CD14-positive monocyte (primary cell): ENCODE measurements around the gene GYPE. TPM values are rescaled to one million over a fixed set of nuclear protein-coding genes. Genes with fewer than 3 reads are reported as not detected.
"Not testable (repeated sequence)": the region's sequence is repeated elsewhere in the genome, so short reads cannot be mapped to it uniquely, and the experiment has no call there.

Source experiments
- DNase-seq, 3 donors: peaks; one replicate each; pipeline ENCODE4 v3.0.0-alpha.2; 2011 to 2022
- H2AFZ ChIP-seq: 2 replicates; pipeline ENCODE4 v1.6.0; 2012; ENCODE audit warnings: mild to moderate bottlenecking, low read depth, low read length, inconsistent platforms; ENCODE audit not compliant: insufficient read depth, poor library complexity, severe bottlenecking
- H3K27ac ChIP-seq, 2 donors: 1 replicate in 1 of 2; 2 replicates in 1 of 2; pipeline ENCODE4 v1.5.1; 2012 to 2013; ENCODE audit warnings: low read length in 2 of 2, control low read depth in 1 of 2, inconsistent platforms in 1 of 2, low read depth in 1 of 2, mild to moderate bottlenecking in 1 of 2
- H3K27me3 ChIP-seq, 2 donors: one replicate each; pipeline versions ENCODE4 v1.6.0 to v1.6.1; 2011 to 2013; ENCODE audit warnings: low read length in 2 of 2; ENCODE audit not compliant: control insufficient read depth in 2 of 2, insufficient read depth in 2 of 2
- H3K36me3 ChIP-seq, 2 donors: replicated peaks in 1 of 2; 1 replicate in 1 of 2; 2 replicates in 1 of 2; pipeline versions ENCODE4 v1.5.1 to v1.6.1; 2012 to 2013; ENCODE audit warnings: low read length in 2 of 2, control low read depth in 1 of 2, inconsistent platforms in 1 of 2, mild to moderate bottlenecking in 1 of 2; ENCODE audit not compliant: insufficient read depth in 2 of 2, control insufficient read depth in 1 of 2
- H3K4me1 ChIP-seq, 2 donors: 1 replicate in 1 of 2; 2 replicates in 1 of 2; pipeline versions ENCODE4 v1.5.1 to v1.6.1; 2012 to 2013; ENCODE audit warnings: low read length in 2 of 2, control low read depth in 1 of 2, inconsistent platforms in 1 of 2, mild to moderate bottlenecking in 1 of 2, moderate library complexity in 1 of 2; ENCODE audit not compliant: insufficient read depth in 2 of 2, control insufficient read depth in 1 of 2
- H3K4me2 ChIP-seq: replicated peaks from 2 replicates; pipeline ENCODE3; 2012; ENCODE audit warnings: low read length, moderate library complexity, mild to moderate bottlenecking; ENCODE audit not compliant: poor library complexity, severe bottlenecking; ENCODE audit errors: extremely low read depth
- H3K4me3 ChIP-seq, 3 experiments: fragments of 200-600 bp in 1 of 3; sonication (generic) in 1 of 3; replicated peaks in 1 of 3; 1 replicate in 2 of 3; 2 replicates in 1 of 3; pipeline ENCODE4 v1.5.1; 2011 to 2013; ENCODE audit warnings: low read length in 3 of 3, mild to moderate bottlenecking in 3 of 3, control low read depth in 2 of 3, low read depth in 2 of 3, inconsistent platforms in 1 of 3, moderate library complexity in 1 of 3
- H3K79me2 ChIP-seq: 2 replicates; pipeline ENCODE4 v1.6.0; 2012; ENCODE audit warnings: mild to moderate bottlenecking, control low read depth, inconsistent platforms, low read length, moderate library complexity; ENCODE audit not compliant: insufficient read depth
- H3K9ac ChIP-seq: 2 replicates; pipeline ENCODE4 v1.6.0; 2017; ENCODE audit warnings: low read length, mild to moderate bottlenecking; ENCODE audit not compliant: insufficient read depth, poor library complexity, severe bottlenecking
- H3K9me3 ChIP-seq, 2 donors: replicated peaks in 1 of 2; 1 replicate in 1 of 2; 2 replicates in 1 of 2; pipeline versions ENCODE4 v1.5.1 to v1.6.1; 2012 to 2013; ENCODE audit warnings: low read length in 2 of 2, control low read depth in 1 of 2; ENCODE audit not compliant: control insufficient read depth in 1 of 2, insufficient read depth in 1 of 2
- H4K20me1 ChIP-seq: 2 replicates; pipeline ENCODE4 v1.6.0; 2012; ENCODE audit warnings: mild to moderate bottlenecking, low read length, control low read depth, moderate library complexity; ENCODE audit not compliant: insufficient read depth
- H3K27ac Mint-ChIP-seq, 7 donors: one replicate each; pipeline ENCODE4 v1.8.0; 2020; ENCODE audit warnings: mild to moderate bottlenecking in 7 of 7, mixed read lengths in 7 of 7, moderate library complexity in 6 of 7, inconsistent platforms in 2 of 7
- H3K27me3 Mint-ChIP-seq, 3 donors: one replicate each; pipeline ENCODE4 v1.8.0; 2021 to 2022; ENCODE audit warnings: low read depth in 3 of 3, mild to moderate bottlenecking in 3 of 3, mixed read lengths in 3 of 3, moderate library complexity in 3 of 3, inconsistent platforms in 1 of 3
- H3K36me3 Mint-ChIP-seq, 2 donors: one replicate each; pipeline ENCODE4 v1.8.0; 2020; ENCODE audit warnings: mixed read lengths in 2 of 2, inconsistent platforms in 1 of 2, mild to moderate bottlenecking in 1 of 2
- H3K4me1 Mint-ChIP-seq: one replicate; pipeline ENCODE4 v1.8.0; 2020; ENCODE audit warnings: mild to moderate bottlenecking, mixed read lengths
- H3K4me3 Mint-ChIP-seq, 2 donors: one replicate each; pipeline ENCODE4 v1.8.0; 2020; ENCODE audit warnings: mild to moderate bottlenecking in 2 of 2, mixed read lengths in 2 of 2, moderate library complexity in 1 of 2
- H3K9me3 Mint-ChIP-seq, 7 donors: one replicate each; pipeline ENCODE4 v1.8.0; 2020 to 2022; ENCODE audit warnings: mixed read lengths in 7 of 7, mild to moderate bottlenecking in 6 of 7, moderate library complexity in 6 of 7, inconsistent platforms in 2 of 7
- CTCF ChIP-seq: fragments of 200-600 bp; IDR thresholded peaks from one replicate; pipeline ENCODE4 v1.8.0; 2022; ENCODE audit warnings: antibody characterized with exemption, mild to moderate bottlenecking
- WGBS: methylation state at CpG from one replicate; pipeline ENCODE4 v1.1.5; 2013; ENCODE audit warnings: missing lambda C conversion rate; ENCODE audit not compliant: insufficient coverage; 5-methylcytosine and 5-hydroxymethylcytosine counted together
- intact Hi-C, 2 donors: fragments of 100-400 bp; cut with micrococcal nuclease; formaldehyde crosslinking; loops; one replicate each; pipeline versions ENCODE4 v1.15.0 to v1.15.1; 2023
- polyA plus RNA-seq, 3 donors: library from polyadenylated mRNA; depleted of rRNA in 1 of 3; unstranded in 2 of 3; stranded (reverse) in 1 of 3; fragments of 300-500 nt in 2 of 3; fragments of >200 nt in 1 of 3; fragmentation: Illumina TruSeq in 2 of 3; gene quantifications; 1 replicate in 2 of 3; 2 replicates in 1 of 3; pipeline ENCODE4 v1.2.3, GENCODE V29; 2012 to 2021

GYPE gene
- polyA plus RNA-seq, 3 donors: 0.34 to 0.49 TPM; not detected in 1

- H3K9ac ChIP-seq, H2AFZ ChIP-seq, H3K27ac Mint-ChIP-seq, DNase-seq, H3K4me3 Mint-ChIP-seq, intact Hi-C loops, H3K36me3 Mint-ChIP-seq, H3K4me1 ChIP-seq, H3K27me3 ChIP-seq, H3K4me2 ChIP-seq, H4K20me1 ChIP-seq, H3K4me1 Mint-ChIP-seq, H3K4me3 ChIP-seq, H3K79me2 ChIP-seq, H3K9me3 Mint-ChIP-seq, H3K27ac ChIP-seq, H3K27me3 Mint-ChIP-seq, H3K36me3 ChIP-seq, H3K9me3 ChIP-seq: not testable (repeated sequence)
- no CpG with 5 or more reads among the region's 3 CpGs for WGBS
Observed at GRCh38 chr4:143869925-143870324, 35.4 kb downstream of the GYPE start.

- 0% methylated on average over 1 of the region's 1 CpG for WGBS
- H3K27me3 Mint-ChIP-seq, H3K4me3 ChIP-seq, H3K79me2 ChIP-seq, H3K27ac ChIP-seq, intact Hi-C loops, H3K9me3 Mint-ChIP-seq, H3K27me3 ChIP-seq, H3K4me2 ChIP-seq, H2AFZ ChIP-seq, H3K4me1 Mint-ChIP-seq, H3K36me3 Mint-ChIP-seq, H3K9me3 ChIP-seq, H4K20me1 ChIP-seq, H3K4me1 ChIP-seq, H3K36me3 ChIP-seq, DNase-seq, H3K4me3 Mint-ChIP-seq, H3K9ac ChIP-seq: not testable (repeated sequence)
- peak overlapping the region in 1 of 7 donors; percentile 57 for H3K27ac Mint-ChIP-seq
Observed at GRCh38 chr4:143862716-143863115, 42.6 kb downstream of the GYPE start.

GRCh38 chr4:143858456-143858855 is 46.9 kb downstream of the GYPE start:
- H3K4me1 Mint-ChIP-seq: peaks cover 3% of the 10 kb centered on the region
- H3K27me3 ChIP-seq: no peaks in the 10 kb centered on the region
- DNase-seq: no peak
- no CpG with 5 or more reads among the region's 1 CpG for WGBS
- no peak overlapping the region for H3K4me3 ChIP-seq
- no peak overlapping the region for H2AFZ ChIP-seq
- H3K36me3 ChIP-seq: no peaks in the 10 kb centered on the region
- no peaks in the 10 kb centered on the region for H3K36me3 Mint-ChIP-seq
- H4K20me1 ChIP-seq: no peaks in the 10 kb centered on the region
- H3K4me1 ChIP-seq: no peaks in the 10 kb centered on the region
- no peaks in the 10 kb centered on the region for H3K79me2 ChIP-seq
- no peak overlapping the region for H3K4me2 ChIP-seq
- no peak overlapping the region for H3K27ac Mint-ChIP-seq
- H3K9ac ChIP-seq: no peak overlapping the region
- H3K27me3 Mint-ChIP-seq: no peaks in the 10 kb centered on the region
- H3K4me3 Mint-ChIP-seq: no peak overlapping the region
- intact Hi-C loops: no loop called here
- no peaks in the 10 kb centered on the region for H3K9me3 ChIP-seq
- H3K9me3 Mint-ChIP-seq: no peaks in the 10 kb centered on the region
- H3K27ac ChIP-seq: no peak overlapping the region
- no peak for TF ChIP-seq CTCF

GRCh38 chr4:143857391-143858336 is 47.7 kb downstream of the GYPE start:
- DNase-seq, H3K9me3 ChIP-seq, intact Hi-C loops, H2AFZ ChIP-seq, H3K27me3 ChIP-seq, H3K36me3 ChIP-seq, H3K9ac ChIP-seq, H3K36me3 Mint-ChIP-seq, H3K27ac Mint-ChIP-seq, H3K79me2 ChIP-seq, H4K20me1 ChIP-seq, H3K27ac ChIP-seq, H3K9me3 Mint-ChIP-seq, H3K4me1 ChIP-seq, H3K27me3 Mint-ChIP-seq, H3K4me3 ChIP-seq, H3K4me2 ChIP-seq, H3K4me1 Mint-ChIP-seq, H3K4me3 Mint-ChIP-seq: not testable (repeated sequence)
- 80% methylated on average over 1 of the region's 6 CpGs for WGBS
